ENCODE data around the gene FHAD1. TPM values are rescaled to one million over a fixed set of nuclear protein-coding genes. Genes with fewer than 3 reads are reported as not detected.

The FHAD1 gene
- total RNA-seq, 4 donors from 2014 or later: not detected

DNA sequence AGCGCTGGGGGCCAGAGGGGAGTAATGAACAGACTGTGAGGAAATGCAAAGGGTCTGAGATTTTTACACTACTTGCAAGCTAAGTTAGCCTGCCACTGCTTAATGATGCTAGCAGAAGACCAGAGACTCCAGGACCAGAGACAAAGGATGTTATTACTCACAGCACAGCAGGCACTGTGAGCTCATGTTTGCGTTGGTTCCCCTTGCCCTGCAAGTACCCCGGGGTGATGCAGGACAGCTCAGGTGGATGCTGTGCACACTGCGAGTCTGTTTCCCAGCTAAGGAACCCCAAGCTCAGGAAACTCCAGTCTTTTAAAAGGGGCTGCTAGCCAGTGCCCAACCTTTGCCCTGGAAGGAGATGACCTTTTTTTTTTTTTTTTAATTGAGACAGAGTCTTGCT is 1.2 kb downstream of the FHAD1 start:
- Histone ChIP-seq H3K4me3 (no peak overlapping the region), H3K27ac (no peak overlapping the region), H3K36me3 (no peaks in the 10 kb centered on the region), H3K9me3 (no peaks in the 10 kb centered on the region), H3K4me1 (no peaks in the 10 kb centered on the region), H3K27me3 (peaks cover 7 to 26% (median 13%) of the 10 kb centered on the region in 3 donors)
- ATAC-seq (no peak), DNase-seq (no peak)
- in situ Hi-C loops (cut with MboI; ENCODE audit: low sequenced_read_pairs in 4 of 4): no loop called here
- intact Hi-C loops (cut with DNase I; ENCODE audit: low total_unique reads): no loop called here
- TF ChIP-seq, protein P1, sequence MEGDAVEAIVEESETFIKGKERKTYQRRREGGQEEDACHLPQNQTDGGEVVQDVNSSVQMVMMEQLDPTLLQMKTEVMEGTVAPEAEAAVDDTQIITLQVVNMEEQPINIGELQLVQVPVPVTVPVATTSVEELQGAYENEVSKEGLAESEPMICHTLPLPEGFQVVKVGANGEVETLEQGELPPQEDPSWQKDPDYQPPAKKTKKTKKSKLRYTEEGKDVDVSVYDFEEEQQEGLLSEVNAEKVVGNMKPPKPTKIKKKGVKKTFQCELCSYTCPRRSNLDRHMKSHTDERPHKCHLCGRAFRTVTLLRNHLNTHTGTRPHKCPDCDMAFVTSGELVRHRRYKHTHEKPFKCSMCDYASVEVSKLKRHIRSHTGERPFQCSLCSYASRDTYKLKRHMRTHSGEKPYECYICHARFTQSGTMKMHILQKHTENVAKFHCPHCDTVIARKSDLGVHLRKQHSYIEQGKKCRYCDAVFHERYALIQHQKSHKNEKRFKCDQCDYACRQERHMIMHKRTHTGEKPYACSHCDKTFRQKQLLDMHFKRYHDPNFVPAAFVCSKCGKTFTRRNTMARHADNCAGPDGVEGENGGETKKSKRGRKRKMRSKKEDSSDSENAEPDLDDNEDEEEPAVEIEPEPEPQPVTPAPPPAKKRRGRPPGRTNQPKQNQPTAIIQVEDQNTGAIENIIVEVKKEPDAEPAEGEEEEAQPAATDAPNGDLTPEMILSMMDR (IDR thresholded peaks at IDR 0.05 in 4 of 5, conservative IDR thresholded peaks at IDR 0.05 in 1 of 5): no peak
- no peak for TF ChIP-seq POLR2A (IDR thresholded peaks at IDR 0.05)

DNA sequence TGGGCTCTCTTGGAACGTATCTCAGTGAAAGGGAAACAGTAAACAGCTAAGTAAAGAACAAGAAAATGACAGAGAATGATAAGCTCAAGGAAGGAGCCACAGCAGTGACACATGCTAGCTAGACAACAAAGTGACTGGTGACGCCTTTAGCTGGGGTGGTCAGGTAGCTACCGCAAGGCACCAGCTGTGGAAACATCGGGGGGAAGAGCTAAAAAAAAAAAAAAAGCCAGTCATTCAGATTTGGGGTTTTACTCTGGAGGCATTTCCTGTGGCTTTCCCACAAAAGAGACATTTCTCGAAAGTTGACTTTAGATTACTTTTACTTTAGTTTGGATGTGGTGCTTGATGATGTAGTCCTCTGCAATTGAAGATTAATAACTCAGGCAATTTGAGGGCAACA is 2.1 kb downstream of the FHAD1 start:
- peaks cover 7 to 26% (median 13%) of the 10 kb centered on the region in 3 donors for H3K27me3 ChIP-seq
- H3K9me3 ChIP-seq: no peaks in the 10 kb centered on the region
- intact Hi-C loops (cut with DNase I; ENCODE audit: low total_unique reads): no loop called here
- DNase-seq (no peak), ATAC-seq (no peak)
- in situ Hi-C loops (cut with MboI; ENCODE audit: low sequenced_read_pairs in 4 of 4): no loop called here
- H3K36me3 ChIP-seq: no peaks in the 10 kb centered on the region
- H3K4me1 ChIP-seq: no peaks in the 10 kb centered on the region
- TF ChIP-seq, protein P1 (IDR thresholded peaks at IDR 0.05 in 4 of 5, conservative IDR thresholded peaks at IDR 0.05 in 1 of 5): no peak
- no peak for TF ChIP-seq POLR2A (IDR thresholded peaks at IDR 0.05)
- H3K4me3 ChIP-seq: no peak overlapping the region
- H3K27ac ChIP-seq: no peak overlapping the region

DNA sequence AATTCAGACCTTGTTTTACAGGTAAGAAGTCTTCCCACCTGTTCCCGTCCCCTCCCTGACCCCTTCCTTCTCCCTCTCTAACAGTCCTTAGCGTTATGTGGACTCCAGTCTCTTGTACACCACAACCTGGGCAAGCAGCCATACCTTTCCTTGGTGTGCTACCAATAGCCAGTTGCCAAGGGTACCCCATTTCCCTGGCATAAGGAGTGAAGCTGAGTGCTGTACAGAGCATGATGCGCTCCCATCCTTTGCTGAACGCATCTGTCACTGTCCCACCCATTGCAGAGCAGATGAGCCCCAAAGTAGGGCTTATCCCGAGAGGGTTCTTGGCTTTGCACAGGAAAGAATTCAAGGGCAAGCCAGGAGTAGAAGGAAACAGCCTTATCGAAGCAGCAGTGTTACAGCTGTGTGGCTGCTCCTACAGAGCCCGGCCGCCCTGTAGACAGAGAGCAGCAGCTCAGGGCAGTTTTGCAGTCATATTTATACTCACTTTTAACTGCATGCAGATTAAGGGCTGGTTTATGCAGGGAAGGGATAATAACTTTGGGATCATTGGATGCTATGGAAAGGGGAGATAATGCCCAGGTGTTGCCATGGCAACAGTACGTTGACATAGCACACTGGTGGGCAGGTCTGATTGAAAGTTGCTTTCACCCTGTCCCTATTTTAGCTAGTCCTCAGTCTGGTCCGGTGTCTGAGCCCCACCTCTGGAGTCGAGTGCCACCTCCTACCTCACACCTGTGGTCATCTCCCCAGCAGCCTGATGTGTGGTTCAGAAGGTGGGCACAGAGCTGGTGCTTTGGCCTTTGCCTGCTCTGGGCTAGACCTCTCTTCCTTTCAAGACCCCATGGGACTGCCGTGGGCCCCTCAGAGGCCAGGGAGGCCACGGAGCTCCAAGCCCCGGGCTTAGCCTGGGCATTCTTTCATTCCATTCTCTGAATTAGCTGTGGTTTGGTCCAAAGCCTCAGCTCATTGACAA is 5.1 kb downstream of the FHAD1 start:
- no peak overlapping the region for H3K4me3 ChIP-seq
- ATAC-seq: no peak
- no peaks in the 10 kb centered on the region for H3K4me1 ChIP-seq
- no peaks in the 10 kb centered on the region for H3K9me3 ChIP-seq
- intact Hi-C loops (cut with DNase I; ENCODE audit: low total_unique reads): no loop called here
- TF ChIP-seq, protein P1 (IDR thresholded peaks at IDR 0.05 in 4 of 5, conservative IDR thresholded peaks at IDR 0.05 in 1 of 5): no peak
- no peak for TF ChIP-seq POLR2A (IDR thresholded peaks at IDR 0.05)
- H3K36me3 ChIP-seq: no peaks in the 10 kb centered on the region
- in situ Hi-C loops (cut with MboI; ENCODE audit: low sequenced_read_pairs in 4 of 4): no loop called here
- no peak for DNase-seq
- H3K27ac ChIP-seq: no peak overlapping the region
- peaks cover 1 to 22% (median 8%) of the 10 kb centered on the region in 3 donors for H3K27me3 ChIP-seq

DNA sequence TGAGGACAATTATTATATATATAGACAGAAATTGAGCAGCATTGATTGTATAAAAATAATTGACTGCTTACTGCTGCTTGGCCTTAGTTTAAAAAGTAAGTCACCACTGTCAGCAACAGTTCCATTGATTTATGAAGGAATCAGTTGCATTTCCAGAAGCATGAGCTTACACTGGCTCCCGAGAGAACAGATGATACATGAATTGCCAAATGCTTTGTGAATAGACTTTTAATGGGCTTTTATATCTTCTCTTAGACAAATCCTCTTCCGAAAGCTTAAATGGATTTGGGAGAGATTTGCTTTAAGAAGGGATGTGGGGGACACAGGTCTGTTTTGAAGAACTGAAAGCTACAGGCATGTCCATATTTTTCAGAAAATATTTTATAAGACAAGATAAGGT is 7.5 kb downstream of the FHAD1 start:
- TF ChIP-seq POLR2A (IDR thresholded peaks at IDR 0.05): no peak
- TF ChIP-seq, protein P1 (IDR thresholded peaks at IDR 0.05 in 4 of 5, conservative IDR thresholded peaks at IDR 0.05 in 1 of 5): no peak
- no peaks in the 10 kb centered on the region for H3K4me1 ChIP-seq
- no peaks in the 10 kb centered on the region for H3K36me3 ChIP-seq
- no peak for ATAC-seq
- no peaks in the 10 kb centered on the region for H3K9me3 ChIP-seq
- intact Hi-C loops (cut with DNase I; ENCODE audit: low total_unique reads) (no loop called here), in situ Hi-C loops (cut with MboI; ENCODE audit: low sequenced_read_pairs in 4 of 4) (no loop called here)
- H3K27ac ChIP-seq: no peak overlapping the region
- no peak for DNase-seq
- peaks cover 0 to 8% (median 0%) of the 10 kb centered on the region in 3 donors for H3K27me3 ChIP-seq
- no peak overlapping the region for H3K4me3 ChIP-seq
